ENCODE results near the gene IL15RA.

Gene IL15RA

GRCh38 chr10:5944389-5945189, 32.8 kb downstream of the IL15RA start:
- no peak for TF ChIP-seq CTCF (IDR thresholded peaks at IDR 0.05; ENCODE audit: borderline replicate concordance, insufficient read depth, low read depth, low read length)
- H3K4me3 ChIP-seq (ENCODE audit: low read depth, low read length) = no peak overlapping the region

- TF ChIP-seq CTCF (IDR thresholded peaks at IDR 0.05; ENCODE audit: borderline replicate concordance, insufficient read depth, low read depth, low read length) = no peak
- no peak overlapping the region for H3K4me3 ChIP-seq (ENCODE audit: low read depth, low read length)
These were observed 33.8 kb downstream of the IL15RA start for GRCh38 chr10:5943536-5943935.

GRCh38 chr10:5942474-5942873, 34.9 kb downstream of the IL15RA start:
- no peak overlapping the region for H3K4me3 ChIP-seq (ENCODE audit: low read depth, low read length)
- no peak for TF ChIP-seq CTCF (IDR thresholded peaks at IDR 0.05; ENCODE audit: borderline replicate concordance, insufficient read depth, low read depth, low read length)

GRCh38 chr10:5942001-5942400, 35.3 kb downstream of the IL15RA start:
- TF ChIP-seq CTCF (IDR thresholded peaks at IDR 0.05; ENCODE audit: borderline replicate concordance, insufficient read depth, low read depth, low read length) = no peak
- no peak overlapping the region for H3K4me3 ChIP-seq (ENCODE audit: low read depth, low read length)

- TF ChIP-seq CTCF (IDR thresholded peaks at IDR 0.05; ENCODE audit: borderline replicate concordance, insufficient read depth, low read depth, low read length) = no peak
- H3K4me3 ChIP-seq (ENCODE audit: low read depth, low read length) = no peak overlapping the region
These were observed 35.8 kb downstream of the IL15RA start for GRCh38 chr10:5941579-5941978.

GRCh38 chr10:5940807-5941218, 36.5 kb downstream of the IL15RA start:
- no peak overlapping the region for H3K4me3 ChIP-seq (ENCODE audit: low read depth, low read length)
- TF ChIP-seq CTCF (IDR thresholded peaks at IDR 0.05; ENCODE audit: borderline replicate concordance, insufficient read depth, low read depth, low read length) = no peak

GRCh38 chr10:5938291-5938690, 39.1 kb downstream of the IL15RA start:
- no peak for TF ChIP-seq CTCF (IDR thresholded peaks at IDR 0.05; ENCODE audit: borderline replicate concordance, insufficient read depth, low read depth, low read length)
- H3K4me3 ChIP-seq (ENCODE audit: low read depth, low read length) = no peak overlapping the region

Measured in GM12875 (cell line).